Breast epithelium (tissue), 4 donors: Measurements from ENCODE around the gene UBXN11. TPM values are rescaled to one million over a fixed set of nuclear protein-coding genes. Genes with fewer than 3 reads are reported as not detected.

ENCODE experiments used
- DNase-seq, 2 donors: peaks; one replicate each; pipeline ENCODE4 v3.0.0-alpha.2; 2019; ENCODE audit warnings: low spot score in 2 of 2
- H3K27ac ChIP-seq, 2 donors: fragments of 200-600 bp; sonication (generic) in 1 of 2; one replicate each; pipeline ENCODE4 v1.5.1; 2016 to 2019; ENCODE audit warnings: mild to moderate bottlenecking in 1 of 2
- H3K27me3 ChIP-seq, 2 donors: fragments of 200-600 bp; sonication (generic) in 1 of 2; one replicate each; pipeline versions ENCODE4 v1.5.1 to v1.6.0; 2017 to 2019; ENCODE audit warnings: control low read depth in 1 of 2, mild to moderate bottlenecking in 1 of 2
- H3K36me3 ChIP-seq: fragments of 200-600 bp; one replicate; pipeline ENCODE4 v1.5.1; 2019
- H3K4me1 ChIP-seq, 2 donors: fragments of 200-600 bp; sonication (generic); one replicate each; pipeline ENCODE4 v1.5.1; 2016 to 2019; ENCODE audit warnings: control low read depth in 1 of 2
- H3K4me3 ChIP-seq, 3 donors: fragments of 200-600 bp; sonication (generic); 1 replicate in 2 of 3; 2 replicates in 1 of 3; pipeline ENCODE4 v1.5.1; 2016 to 2019; ENCODE audit warnings: mild to moderate bottlenecking in 3 of 3, moderate library complexity in 2 of 3
- H3K9me3 ChIP-seq, 2 donors: fragments of 200-600 bp; sonication (generic) in 1 of 2; one replicate each; pipeline ENCODE4 v1.5.1; 2016 to 2019; ENCODE audit warnings: control low read depth in 1 of 2
- CTCF ChIP-seq, 3 donors: fragments of 450-650 bp; IDR thresholded peaks; one replicate each; pipeline ENCODE4 v1.5.1; 2016 to 2017; ENCODE audit warnings: antibody characterized with exemption in 3 of 3, mild to moderate bottlenecking in 3 of 3, moderate library complexity in 3 of 3
- POLR2A ChIP-seq: fragments of 450-650 bp; IDR thresholded peaks from one replicate; pipeline ENCODE4 v1.6.1; 2016; ENCODE audit warnings: antibody characterized with exemption, mild to moderate bottlenecking, moderate library complexity
- POLR2AphosphoS5 ChIP-seq, 3 donors: sonication (generic); formaldehyde crosslinking; IDR thresholded peaks; one replicate each; pipeline ENCODE4 v1.6.1; 2017; ENCODE audit warnings: antibody characterized with exemption in 3 of 3
- intact Hi-C: fragments of 100-400 bp; cut with DNase I; formaldehyde crosslinking; loops from one replicate; pipeline ENCODE4 v1.15.1; 2023; ENCODE audit warnings: low total_unique reads
- total RNA-seq, 3 donors: library from RNA; depleted of rRNA; stranded (reverse); fragments of >200 nt; gene quantifications; one replicate each; pipeline ENCODE4 v1.1.0, GENCODE V29; 2016

UBXN11 gene
- total RNA-seq, 3 donors from 2014 or later: 15.0 to 25.5 (median 24.9) TPM

- H3K4me1 ChIP-seq: no peaks in the 10 kb centered on the region
- intact Hi-C loops: no loop called here
- peaks cover 5% of the 10 kb centered on the region for H3K36me3 ChIP-seq
- no peak for TF ChIP-seq CTCF (IDR thresholded peaks at IDR 0.05)
- TF ChIP-seq POLR2AphosphoS5 (IDR thresholded peaks at IDR 0.05): no peak
- no peak for TF ChIP-seq POLR2A
- no peaks in the 10 kb centered on the region for H3K27me3 ChIP-seq
- no peak overlapping the region for H3K27ac ChIP-seq
- DNase-seq: no peak
- no peaks in the 10 kb centered on the region for H3K9me3 ChIP-seq
- H3K4me3 ChIP-seq: no peak overlapping the region
Measured at GRCh38 chr1:26257222-26257621, 49.2 kb downstream of the UBXN11 start.

- TF ChIP-seq POLR2A (no peak), CTCF (IDR thresholded peaks at IDR 0.05) (no peak), POLR2AphosphoS5 (IDR thresholded peaks at IDR 0.05) (no peak)
- no peaks in the 10 kb centered on the region for H3K4me1 ChIP-seq
- intact Hi-C loops: no loop called here
- no peaks in the 10 kb centered on the region for H3K36me3 ChIP-seq
- no peak overlapping the region for H3K4me3 ChIP-seq
- H3K27me3 ChIP-seq: no peaks in the 10 kb centered on the region
- DNase-seq: no peak
- no peak overlapping the region for H3K27ac ChIP-seq
- no peaks in the 10 kb centered on the region for H3K9me3 ChIP-seq
Measured at GRCh38 chr1:26254404-26254803, 52.0 kb downstream of the UBXN11 start.

GRCh38 chr1:26252718-26253117, 53.7 kb downstream of the UBXN11 start:
- no peaks in the 10 kb centered on the region for H3K9me3 ChIP-seq
- no peak overlapping the region for H3K27ac ChIP-seq
- H3K27me3 ChIP-seq: no peaks in the 10 kb centered on the region
- intact Hi-C loops: no loop called here
- H3K4me1 ChIP-seq: no peaks in the 10 kb centered on the region
- DNase-seq: no peak
- no peak overlapping the region for H3K4me3 ChIP-seq
- H3K36me3 ChIP-seq: no peaks in the 10 kb centered on the region
- TF ChIP-seq POLR2AphosphoS5 (IDR thresholded peaks at IDR 0.05) (no peak), CTCF (IDR thresholded peaks at IDR 0.05) (no peak), POLR2A (no peak)

GRCh38 chr1:26239936-26240335, 66.5 kb downstream of the UBXN11 start:
- TF ChIP-seq CTCF (IDR thresholded peaks at IDR 0.05): no peak
- TF ChIP-seq POLR2A: no peak
- TF ChIP-seq POLR2AphosphoS5 (IDR thresholded peaks at IDR 0.05): no peak
- no peak overlapping the region for H3K27ac ChIP-seq
- intact Hi-C loops: loop anchor here (10.0 kb wide), 1 partner anchor 75 kb away; the partner anchor contains the start of genes C1orf232 and ZNF593

GRCh38 chr1:26237230-26237966, 69.0 kb downstream of the UBXN11 start:
- Histone ChIP-seq H3K4me3 (no peak overlapping the region), H3K9me3 (no peaks in the 10 kb centered on the region), H3K36me3 (no peaks in the 10 kb centered on the region), H3K4me1 (no peaks in the 10 kb centered on the region), H3K27me3 (no peaks in the 10 kb centered on the region), H3K27ac (no peak overlapping the region)
- DNase-seq: no peak
- intact Hi-C loops: loop anchor here (10.0 kb wide), 1 partner anchor 73 kb away; the partner anchor contains the start of genes C1orf232 and ZNF593
- TF ChIP-seq POLR2A (no peak), CTCF (IDR thresholded peaks at IDR 0.05) (no peak), POLR2AphosphoS5 (IDR thresholded peaks at IDR 0.05) (no peak)

More at GRCh38 chr1:26239936-26240335, 66.5 kb downstream of the UBXN11 start:
- no peaks in the 10 kb centered on the region for H3K27me3 ChIP-seq
- H3K4me1 ChIP-seq: no peaks in the 10 kb centered on the region
- no peaks in the 10 kb centered on the region for H3K9me3 ChIP-seq
- H3K36me3 ChIP-seq: no peaks in the 10 kb centered on the region
- no peak for DNase-seq
- H3K4me3 ChIP-seq: no peak overlapping the region
